Stimulated activated CD8-positive, alpha-beta memory T cell treated with anti-CD3 and anti-CD28 coated beads, Interleukin-15, amount 100 ng/mL, for 48 hours (primary cell): ENCODE measurements around the gene IL22.
A peak's percentile ranks its signal among the peaks of the same experiment; 100 is the strongest.

Experiments used
- DNase-seq, 2 donors: peaks; one replicate each; pipeline ENCODE4 v3.0.0-alpha.2; 2020; ENCODE audit warnings: low read depth in 2 of 2

Gene IL22

GRCh38 chr12:68253504-68253903 lies at the start of gene IL22:
Gene IL22, minus strand, starts transcription at chr12:68253604. Its CDS starts 156 bp downstream, at chr12:68253448.
- no peak for DNase-seq

- DNase-seq, result no peak
Observed at GRCh38 chr12:68297929-68298328, 44.5 kb upstream of the IL22 start.

- DNase-seq, result no peak
Observed at GRCh38 chr12:68294251-68294650, 40.8 kb upstream of the IL22 start.

- DNase-seq, result no peak
Observed at GRCh38 chr12:68293347-68293746, 39.9 kb upstream of the IL22 start.

- DNase-seq, result no peak
Observed at GRCh38 chr12:68292151-68292943, 38.9 kb upstream of the IL22 start.

GRCh38 chr12:68291396-68292036 lies 38.1 kb upstream of the IL22 start:
- no peak for DNase-seq

GRCh38 chr12:68290126-68290525 lies 36.7 kb upstream of the IL22 start:
- DNase-seq, result peak in 1 of 2 donors; percentile 18

- DNase-seq, result no peak
Observed at GRCh38 chr12:68287106-68287505, 33.7 kb upstream of the IL22 start.

- DNase-seq, result no peak
Observed at GRCh38 chr12:68286396-68286795, 33.0 kb upstream of the IL22 start.

GRCh38 chr12:68285541-68285940 lies 32.1 kb upstream of the IL22 start:
- no peak for DNase-seq

GRCh38 chr12:68281322-68282077 lies 28.1 kb upstream of the IL22 start:
- no peak for DNase-seq

- no peak for DNase-seq
Observed at GRCh38 chr12:68280240-68280639, 26.8 kb upstream of the IL22 start.

GRCh38 chr12:68279227-68280054 lies 26.0 kb upstream of the IL22 start:
- DNase-seq, result no peak

GRCh38 chr12:68276402-68276930 lies 23.1 kb upstream of the IL22 start:
- DNase-seq, result no peak

GRCh38 chr12:68272732-68273131 lies 19.3 kb upstream of the IL22 start:
- no peak for DNase-seq

- no peak for DNase-seq
Observed at GRCh38 chr12:68271346-68271745, 17.9 kb upstream of the IL22 start.

- DNase-seq, result no peak
Observed at GRCh38 chr12:68270358-68270757, 17.0 kb upstream of the IL22 start.

GRCh38 chr12:68269779-68270178 lies 16.4 kb upstream of the IL22 start:
- no peak for DNase-seq

- no peak for DNase-seq
Observed at GRCh38 chr12:68268967-68269366, 15.6 kb upstream of the IL22 start.

- no peak for DNase-seq
Observed at GRCh38 chr12:68267892-68268396, 14.5 kb upstream of the IL22 start.

GRCh38 chr12:68264857-68265256 lies 11.5 kb upstream of the IL22 start:
- no peak for DNase-seq
